Measurements from ENCODE around the gene ADAM8. TPM values are rescaled to one million over a fixed set of nuclear protein-coding genes. Genes with fewer than 3 reads are reported as not detected.

The ADAM8 gene
- total and polyA plus RNA-seq, 4 donors = 4.4 to 79.2 (median 27.4) TPM

GRCh38 chr10:133295426-133296320 lies 19.0 kb upstream of the ADAM8 start:
- ATAC-seq (ENCODE audit: insufficient read depth, low FRiP score) (no peak), DNase-seq (no peak)
- Histone ChIP-seq H3K4me1 (ENCODE audit: control insufficient read depth in 5 of 5, insufficient read depth in 5 of 5, low read length in 5 of 5) (no peaks in the 10 kb centered on the region), H3K4me3 (no peak overlapping the region), H3K27ac (ENCODE audit: low read depth in 1 of 2, low read length in 1 of 2) (no peak overlapping the region), H3K9me3 (ENCODE audit: control insufficient read depth in 4 of 4, insufficient read depth in 3 of 4, low read length in 3 of 4) (no peaks in the 10 kb centered on the region), H3K36me3 (ENCODE audit: control insufficient read depth in 4 of 4, insufficient read depth in 4 of 4, low read length in 4 of 4) (peaks cover 22 to 74% (median 46%) of the 10 kb centered on the region in 4 donors), H3K27me3 (ENCODE audit: control insufficient read depth in 3 of 3, insufficient read depth in 3 of 3, low read length in 2 of 3) (no peaks in the 10 kb centered on the region), H3K9ac (ENCODE audit: insufficient read depth in 1 of 2, low read length in 2 of 2) (no peak overlapping the region)
- 94 to 96% methylated on average over 42 of the region's 42 CpGs for whole genome bisulfite sequencing, 2 donors
- TF ChIP-seq, protein P1, sequence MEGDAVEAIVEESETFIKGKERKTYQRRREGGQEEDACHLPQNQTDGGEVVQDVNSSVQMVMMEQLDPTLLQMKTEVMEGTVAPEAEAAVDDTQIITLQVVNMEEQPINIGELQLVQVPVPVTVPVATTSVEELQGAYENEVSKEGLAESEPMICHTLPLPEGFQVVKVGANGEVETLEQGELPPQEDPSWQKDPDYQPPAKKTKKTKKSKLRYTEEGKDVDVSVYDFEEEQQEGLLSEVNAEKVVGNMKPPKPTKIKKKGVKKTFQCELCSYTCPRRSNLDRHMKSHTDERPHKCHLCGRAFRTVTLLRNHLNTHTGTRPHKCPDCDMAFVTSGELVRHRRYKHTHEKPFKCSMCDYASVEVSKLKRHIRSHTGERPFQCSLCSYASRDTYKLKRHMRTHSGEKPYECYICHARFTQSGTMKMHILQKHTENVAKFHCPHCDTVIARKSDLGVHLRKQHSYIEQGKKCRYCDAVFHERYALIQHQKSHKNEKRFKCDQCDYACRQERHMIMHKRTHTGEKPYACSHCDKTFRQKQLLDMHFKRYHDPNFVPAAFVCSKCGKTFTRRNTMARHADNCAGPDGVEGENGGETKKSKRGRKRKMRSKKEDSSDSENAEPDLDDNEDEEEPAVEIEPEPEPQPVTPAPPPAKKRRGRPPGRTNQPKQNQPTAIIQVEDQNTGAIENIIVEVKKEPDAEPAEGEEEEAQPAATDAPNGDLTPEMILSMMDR (IDR thresholded peaks at IDR 0.05; ENCODE audit: control extremely low read depth, extremely low read depth) = no peak

GRCh38 chr10:133294189-133294588 lies 17.5 kb upstream of the ADAM8 start:
- Histone ChIP-seq H3K27ac (ENCODE audit: low read depth in 1 of 2, low read length in 1 of 2) (no peak overlapping the region), H3K9ac (ENCODE audit: insufficient read depth in 1 of 2, low read length in 2 of 2) (no peak overlapping the region), H3K36me3 (ENCODE audit: control insufficient read depth in 4 of 4, insufficient read depth in 4 of 4, low read length in 4 of 4) (peaks cover 16 to 77% (median 41%) of the 10 kb centered on the region in 4 donors), H3K9me3 (ENCODE audit: control insufficient read depth in 4 of 4, insufficient read depth in 3 of 4, low read length in 3 of 4) (no peaks in the 10 kb centered on the region), H3K4me1 (ENCODE audit: control insufficient read depth in 5 of 5, insufficient read depth in 5 of 5, low read length in 5 of 5) (no peaks in the 10 kb centered on the region), H3K4me3 (no peak overlapping the region), H3K27me3 (ENCODE audit: control insufficient read depth in 3 of 3, insufficient read depth in 3 of 3, low read length in 2 of 3) (no peaks in the 10 kb centered on the region)
- no peak for DNase-seq
- peak; percentile 16 for ATAC-seq (ENCODE audit: insufficient read depth, low FRiP score)
- TF ChIP-seq, protein P1 (IDR thresholded peaks at IDR 0.05; ENCODE audit: control extremely low read depth, extremely low read depth) = no peak
- WGBS, 2 donors = 79 to 82% methylated on average over 15 of the region's 15 CpGs

GRCh38 chr10:133293810-133294119 lies 17.1 kb upstream of the ADAM8 start:
- H3K27ac ChIP-seq (ENCODE audit: low read depth in 1 of 2, low read length in 1 of 2) = no peak overlapping the region
- ATAC-seq (ENCODE audit: insufficient read depth, low FRiP score) (no peak), DNase-seq (no peak)
- TF ChIP-seq, protein P1 (IDR thresholded peaks at IDR 0.05; ENCODE audit: control extremely low read depth, extremely low read depth) = no peak
- peaks cover 12 to 78% (median 42%) of the 10 kb centered on the region in 4 donors for H3K36me3 ChIP-seq (ENCODE audit: control insufficient read depth in 4 of 4, insufficient read depth in 4 of 4, low read length in 4 of 4)
- no peak overlapping the region for H3K4me3 ChIP-seq
- no peaks in the 10 kb centered on the region for H3K4me1 ChIP-seq (ENCODE audit: control insufficient read depth in 5 of 5, insufficient read depth in 5 of 5, low read length in 5 of 5)
- H3K9me3 ChIP-seq (ENCODE audit: control insufficient read depth in 4 of 4, insufficient read depth in 3 of 4, low read length in 3 of 4) = no peaks in the 10 kb centered on the region
- H3K27me3 ChIP-seq (ENCODE audit: control insufficient read depth in 3 of 3, insufficient read depth in 3 of 3, low read length in 2 of 3) = no peaks in the 10 kb centered on the region
- 89 to 94% methylated on average over 10 of the region's 10 CpGs for WGBS, 2 donors
- H3K9ac ChIP-seq (ENCODE audit: insufficient read depth in 1 of 2, low read length in 2 of 2) = no peak overlapping the region
